Inflammatory macrophage treated with lipopolysaccharide for 1 hour (primary cell): ENCODE data around the gene LTBP1.
"Not testable (repeated sequence)": the region's sequence is repeated elsewhere in the genome, so short reads cannot be mapped to it uniquely, and the experiment has no call there.

Experiments
- DNase-seq, 2 donors: peaks; one replicate each; pipeline ENCODE4 v3.0.0-alpha.2; 2020 to 2022

The LTBP1 gene

GRCh38 chr2:33153008-33153407 is 206.3 kb downstream of the LTBP1 start:
- DNase-seq: no peak

- DNase-seq: no peak
Observed at GRCh38 chr2:33158482-33159003, 211.8 kb downstream of the LTBP1 start.

GRCh38 chr2:33160191-33160590 is 213.4 kb downstream of the LTBP1 start:
- DNase-seq: no peak

GRCh38 chr2:33166287-33166881 is 219.6 kb downstream of the LTBP1 start:
- no peak for DNase-seq

GRCh38 chr2:33167622-33168245 is 221.0 kb downstream of the LTBP1 start:
- no peak for DNase-seq

- DNase-seq: no peak
Observed at GRCh38 chr2:33168425-33168824, 221.7 kb downstream of the LTBP1 start.

- no peak for DNase-seq
Observed at GRCh38 chr2:33168922-33169321, 222.2 kb downstream of the LTBP1 start.

- not testable (repeated sequence) for DNase-seq
Observed at GRCh38 chr2:33170251-33170650, 223.5 kb downstream of the LTBP1 start.

- no peak for DNase-seq
Observed at GRCh38 chr2:33177627-33178026, 230.9 kb downstream of the LTBP1 start.

- DNase-seq: no peak
Observed at GRCh38 chr2:33178209-33178608, 231.5 kb downstream of the LTBP1 start.

- no peak for DNase-seq
Observed at GRCh38 chr2:33180915-33181314, 234.2 kb downstream of the LTBP1 start.

- DNase-seq: no peak
Observed at GRCh38 chr2:33181466-33181865, 234.7 kb downstream of the LTBP1 start.

GRCh38 chr2:33184041-33184440 is 237.3 kb downstream of the LTBP1 start:
- DNase-seq: no peak

- no peak for DNase-seq
Observed at GRCh38 chr2:33186937-33187336, 240.2 kb downstream of the LTBP1 start.

GRCh38 chr2:33188799-33189198 is 242.0 kb downstream of the LTBP1 start:
- no peak for DNase-seq

- no peak for DNase-seq
Observed at GRCh38 chr2:33190393-33190937, 243.7 kb downstream of the LTBP1 start.

GRCh38 chr2:33195891-33196290 is 249.1 kb downstream of the LTBP1 start:
- DNase-seq: no peak

- DNase-seq: no peak
Observed at GRCh38 chr2:33196700-33197099, 249.9 kb downstream of the LTBP1 start.

- no peak for DNase-seq
Observed at GRCh38 chr2:33197198-33197938, 250.6 kb downstream of the LTBP1 start.

- no peak for DNase-seq
Observed at GRCh38 chr2:33202641-33203522, 256.1 kb downstream of the LTBP1 start.

- DNase-seq: no peak
Observed at GRCh38 chr2:33204945-33205344, 258.2 kb downstream of the LTBP1 start.

GRCh38 chr2:33205693-33206434 is 259.1 kb downstream of the LTBP1 start:
- no peak for DNase-seq
